KMS-11 (cell line): ENCODE results near the gene IFITM1.

Source experiments
- H2AFZ ChIP-seq: fragments of 200-600 bp; sonication (generic); 2 replicates; pipeline ENCODE4 v1.6.1; 2016; ENCODE audit warnings: antibody characterized with exemption, mixed run types, low read depth
- H3K27ac ChIP-seq: fragments of 200-600 bp; sonication (generic); 2 replicates; pipeline ENCODE4 v1.6.1; 2016; ENCODE audit warnings: mild to moderate bottlenecking, mixed run types
- H3K27me3 ChIP-seq: fragments of 200-600 bp; sonication (generic); 2 replicates; pipeline ENCODE4 v1.6.1; 2017; ENCODE audit warnings: mild to moderate bottlenecking, low read depth, mixed run types, moderate library complexity; ENCODE audit not compliant: insufficient read depth
- H3K36me3 ChIP-seq: fragments of 200-600 bp; sonication (generic); 2 replicates; pipeline ENCODE4 v1.6.1; 2017; ENCODE audit warnings: mild to moderate bottlenecking, mixed run types; ENCODE audit not compliant: insufficient read depth
- H3K4me1 ChIP-seq: fragments of 200-600 bp; sonication (generic); 2 replicates; pipeline ENCODE4 v1.6.1; 2016; ENCODE audit warnings: mild to moderate bottlenecking, low read depth, mixed run types; ENCODE audit not compliant: poor library complexity, severe bottlenecking
- H3K4me2 ChIP-seq: fragments of 200-600 bp; sonication (generic); 2 replicates; pipeline ENCODE4 v1.7.0; 2016; ENCODE audit warnings: mild to moderate bottlenecking, mixed run types
- H3K4me3 ChIP-seq: fragments of 200-600 bp; sonication (generic); IDR thresholded peaks from 2 replicates; pipeline ENCODE4 v1.6.1; 2017; ENCODE audit warnings: low read depth, low read length, mixed read lengths; ENCODE audit not compliant: insufficient read depth
- H3K79me2 ChIP-seq: fragments of 200-600 bp; sonication (generic); 2 replicates; pipeline ENCODE4 v1.6.1; 2016; ENCODE audit warnings: low read depth, mixed run types; ENCODE audit not compliant: insufficient read depth
- H3K9ac ChIP-seq: fragments of 200-600 bp; sonication (generic); 2 replicates; pipeline ENCODE4 v1.6.1; 2016; ENCODE audit warnings: mild to moderate bottlenecking, mixed run types
- H4K20me1 ChIP-seq: fragments of 200-600 bp; sonication (generic); 2 replicates; pipeline ENCODE4 v1.6.1; 2016; ENCODE audit warnings: mild to moderate bottlenecking, mixed run types; ENCODE audit not compliant: insufficient read depth
- TF ChIP-seq, protein P1 (sequence below): fragments of 200-600 bp; sonication (generic); conservative IDR thresholded peaks from 2 replicates; pipeline ENCODE4 v1.6.1; 2017; ENCODE audit warnings: low read depth, mild to moderate bottlenecking, antibody characterized with exemption, low read length, moderate library complexity, mixed read lengths

IFITM1 gene

GRCh38 chr11:355581-356458 is 42.0 kb downstream of the IFITM1 start:
- no peak overlapping the region for H3K4me2 ChIP-seq
- TF ChIP-seq, protein P1, sequence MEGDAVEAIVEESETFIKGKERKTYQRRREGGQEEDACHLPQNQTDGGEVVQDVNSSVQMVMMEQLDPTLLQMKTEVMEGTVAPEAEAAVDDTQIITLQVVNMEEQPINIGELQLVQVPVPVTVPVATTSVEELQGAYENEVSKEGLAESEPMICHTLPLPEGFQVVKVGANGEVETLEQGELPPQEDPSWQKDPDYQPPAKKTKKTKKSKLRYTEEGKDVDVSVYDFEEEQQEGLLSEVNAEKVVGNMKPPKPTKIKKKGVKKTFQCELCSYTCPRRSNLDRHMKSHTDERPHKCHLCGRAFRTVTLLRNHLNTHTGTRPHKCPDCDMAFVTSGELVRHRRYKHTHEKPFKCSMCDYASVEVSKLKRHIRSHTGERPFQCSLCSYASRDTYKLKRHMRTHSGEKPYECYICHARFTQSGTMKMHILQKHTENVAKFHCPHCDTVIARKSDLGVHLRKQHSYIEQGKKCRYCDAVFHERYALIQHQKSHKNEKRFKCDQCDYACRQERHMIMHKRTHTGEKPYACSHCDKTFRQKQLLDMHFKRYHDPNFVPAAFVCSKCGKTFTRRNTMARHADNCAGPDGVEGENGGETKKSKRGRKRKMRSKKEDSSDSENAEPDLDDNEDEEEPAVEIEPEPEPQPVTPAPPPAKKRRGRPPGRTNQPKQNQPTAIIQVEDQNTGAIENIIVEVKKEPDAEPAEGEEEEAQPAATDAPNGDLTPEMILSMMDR = no peak
- no peak overlapping the region for H2AFZ ChIP-seq
- H4K20me1 ChIP-seq = no peaks in the 10 kb centered on the region
- H3K27ac ChIP-seq = no peak overlapping the region
- no peaks in the 10 kb centered on the region for H3K79me2 ChIP-seq
- H3K27me3 ChIP-seq = peaks cover 61% of the 10 kb centered on the region
- H3K4me3 ChIP-seq = no peak overlapping the region
- H3K9ac ChIP-seq = no peak overlapping the region
- peaks cover 7% of the 10 kb centered on the region for H3K4me1 ChIP-seq
- H3K36me3 ChIP-seq = no peaks in the 10 kb centered on the region

DNA sequence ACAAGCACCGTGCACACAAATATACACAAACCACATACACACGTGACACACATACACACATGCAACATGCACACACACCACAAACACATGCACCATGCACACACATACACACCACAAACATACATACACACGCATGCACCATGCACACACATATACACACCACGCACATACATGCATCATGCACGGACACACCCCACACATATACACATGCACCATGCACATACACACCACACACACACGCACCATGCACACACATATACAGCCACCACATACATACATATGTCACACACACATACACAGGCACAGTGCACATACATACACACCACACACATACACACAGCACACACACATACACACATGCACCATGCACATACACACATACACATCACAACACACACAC is 42.8 kb downstream of the IFITM1 start:
- H3K9ac ChIP-seq = no peak overlapping the region
- H3K27ac ChIP-seq = no peak overlapping the region
- H4K20me1 ChIP-seq = no peaks in the 10 kb centered on the region
- H3K79me2 ChIP-seq = no peaks in the 10 kb centered on the region
- H3K4me1 ChIP-seq = no peaks in the 10 kb centered on the region
- no peaks in the 10 kb centered on the region for H3K36me3 ChIP-seq
- H3K27me3 ChIP-seq = peaks cover 62% of the 10 kb centered on the region
- no peak overlapping the region for H2AFZ ChIP-seq
- no peak overlapping the region for H3K4me2 ChIP-seq
- H3K4me3 ChIP-seq = no peak overlapping the region
- TF ChIP-seq, protein P1 = no peak

- TF ChIP-seq, protein P1 = no peak
- Histone ChIP-seq H3K36me3 (no peaks in the 10 kb centered on the region), H3K4me1 (no peaks in the 10 kb centered on the region), H3K9ac (no peak overlapping the region), H3K27ac (no peak overlapping the region), H3K4me2 (no peak overlapping the region), H4K20me1 (no peaks in the 10 kb centered on the region), H3K79me2 (no peaks in the 10 kb centered on the region), H2AFZ (no peak overlapping the region), H3K4me3 (no peak overlapping the region), H3K27me3 (peaks cover 59% of the 10 kb centered on the region)
Measured at GRCh38 chr11:357582-357981, 43.7 kb downstream of the IFITM1 start.

DNA sequence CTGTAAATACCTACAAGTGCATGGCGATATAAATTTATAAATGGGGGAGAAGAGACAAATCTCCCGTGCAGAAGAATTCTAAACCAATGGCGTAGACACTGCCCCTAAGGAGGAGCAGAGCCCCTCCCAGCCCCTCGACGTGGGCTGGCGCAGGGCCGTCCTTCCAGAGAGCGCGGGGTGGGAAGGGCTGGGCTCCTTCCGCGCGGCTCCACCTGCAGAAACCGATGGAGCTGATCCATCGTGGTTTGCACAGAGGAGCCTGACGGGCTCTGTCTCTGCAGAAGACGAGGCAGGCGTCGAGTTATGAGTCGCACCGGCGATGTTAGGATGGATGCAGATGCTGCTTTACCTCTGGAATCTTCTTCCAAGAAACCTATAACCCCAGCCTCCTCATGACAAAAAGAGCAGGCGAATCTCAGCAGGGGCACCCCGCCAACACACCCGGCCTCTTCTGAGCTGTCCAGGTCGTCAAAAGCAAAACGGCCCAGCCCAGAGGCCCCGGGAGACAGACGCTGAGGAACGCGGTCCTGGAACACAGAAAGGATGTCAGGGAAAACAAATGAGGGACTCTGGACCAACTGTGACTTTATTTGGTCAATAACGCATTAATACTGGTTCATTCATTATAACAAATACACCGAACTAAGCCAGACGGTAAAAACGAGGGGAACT is 44.4 kb downstream of the IFITM1 start:
- H3K36me3 ChIP-seq = no peaks in the 10 kb centered on the region
- H3K27me3 ChIP-seq = peaks cover 59% of the 10 kb centered on the region
- no peak overlapping the region for H3K9ac ChIP-seq
- H2AFZ ChIP-seq = no peak overlapping the region
- no peaks in the 10 kb centered on the region for H3K79me2 ChIP-seq
- H3K4me1 ChIP-seq = no peaks in the 10 kb centered on the region
- no peak overlapping the region for H3K4me3 ChIP-seq
- H4K20me1 ChIP-seq = no peaks in the 10 kb centered on the region
- TF ChIP-seq, protein P1 = no peak
- no peak overlapping the region for H3K4me2 ChIP-seq
- no peak overlapping the region for H3K27ac ChIP-seq
